ENCODE data around the gene CNTN4.

The CNTN4 gene

DNA sequence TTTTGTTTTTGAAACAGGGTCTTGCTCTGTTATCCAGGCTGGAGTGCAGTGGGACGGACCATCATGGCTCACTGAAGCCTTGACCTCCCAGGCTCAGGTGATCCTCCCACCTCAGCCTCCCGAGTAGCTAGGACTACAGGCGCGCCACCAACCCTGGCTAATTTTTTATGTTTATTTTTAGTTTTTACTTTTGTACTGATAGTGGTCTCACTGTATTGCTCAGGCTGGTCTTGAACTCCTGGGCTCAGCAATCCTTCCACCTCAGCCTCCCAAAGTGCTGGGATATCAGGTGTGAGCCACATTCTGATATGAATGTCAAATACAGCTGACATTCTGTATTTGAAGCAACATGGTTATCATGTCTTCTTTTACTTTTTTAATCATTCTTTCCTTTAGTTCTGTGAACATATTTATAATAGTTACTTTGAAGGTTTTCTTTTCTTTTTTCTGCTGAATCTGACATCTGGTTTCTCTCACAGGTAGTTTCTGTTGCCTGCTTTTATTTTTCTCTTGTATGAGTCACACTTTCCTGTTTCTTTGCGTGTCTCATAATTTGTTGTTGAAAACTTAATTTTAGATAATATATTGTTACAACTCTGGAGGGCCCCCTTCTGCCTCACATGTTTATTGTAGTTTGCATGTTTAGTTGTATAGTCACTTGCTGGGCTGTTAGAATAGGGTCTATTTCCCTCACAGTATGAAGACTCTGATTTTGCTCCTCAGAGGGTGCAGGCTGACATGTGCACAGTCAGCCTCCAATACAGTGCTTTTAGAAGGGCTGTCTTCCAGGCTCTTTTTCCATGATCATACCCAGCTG lies 8.4 kb upstream of the CNTN4 start:
- no peak for DNase-seq (ENCODE audit: extremely low spot score)
- no peak for TF ChIP-seq ARNT (IDR thresholded peaks at IDR 0.05)
- TF ChIP-seq LEF1 (IDR thresholded peaks at IDR 0.05; ENCODE audit: borderline replicate concordance), result no peak
- no peak for TF ChIP-seq ZNF384 (IDR thresholded peaks at IDR 0.05)
- no peak for TF ChIP-seq TARDBP (IDR thresholded peaks at IDR 0.05)
- no peak for TF ChIP-seq ELF4 (IDR thresholded peaks at IDR 0.05)
- no peak for TF ChIP-seq L3MBTL2 (conservative IDR thresholded peaks at IDR 0.05)
- TF ChIP-seq HDGF (IDR thresholded peaks at IDR 0.05; ENCODE audit: borderline replicate concordance), result no peak
- no peak for TF ChIP-seq FOXA1 (IDR thresholded peaks at IDR 0.05)
- no peak for TF ChIP-seq NFRKB (IDR thresholded peaks at IDR 0.05)
- ChIA-PET POLR2A (no interaction called here), CTCF (no interaction called here)

DNA sequence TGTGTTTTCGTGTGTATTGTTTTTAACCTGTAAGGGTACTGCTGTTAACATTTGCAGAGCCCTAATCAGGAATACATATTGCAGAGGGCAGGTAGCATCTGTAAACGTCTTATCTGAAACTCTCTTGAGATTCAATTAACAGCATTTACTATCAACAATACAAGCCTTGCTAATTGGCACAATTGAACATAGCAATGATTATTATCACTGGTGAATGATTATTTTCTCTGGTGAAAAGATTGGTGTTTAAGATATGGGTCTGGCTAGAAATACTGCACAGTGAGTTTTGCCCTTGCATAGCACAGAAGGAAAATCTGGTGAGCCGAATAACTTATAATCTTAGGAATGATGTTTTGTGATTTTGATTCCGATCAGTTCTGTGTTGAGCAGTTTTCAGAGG lies 5.9 kb upstream of the CNTN4 start:
- no peak for DNase-seq (ENCODE audit: extremely low spot score)
- ChIA-PET CTCF (no interaction called here), POLR2A (no interaction called here)
- TF ChIP-seq LEF1 (IDR thresholded peaks at IDR 0.05; ENCODE audit: borderline replicate concordance) (no peak), L3MBTL2 (conservative IDR thresholded peaks at IDR 0.05) (no peak), CTBP1 (IDR thresholded peaks at IDR 0.05; ENCODE audit: borderline replicate concordance) (no peak), ARNT (IDR thresholded peaks at IDR 0.05) (no peak), FOXM1 (IDR thresholded peaks at IDR 0.05; ENCODE audit: borderline replicate concordance) (no peak), HDGF (IDR thresholded peaks at IDR 0.05; ENCODE audit: borderline replicate concordance) (no peak), NFRKB (IDR thresholded peaks at IDR 0.05) (no peak), BHLHE40 (IDR thresholded peaks at IDR 0.05; ENCODE audit: borderline replicate concordance) (no peak), FOXA1 (IDR thresholded peaks at IDR 0.05) (no peak), ZNF384 (IDR thresholded peaks at IDR 0.05) (no peak), FOXK2 (IDR thresholded peaks at IDR 0.05) (no peak), SUZ12 (IDR thresholded peaks at IDR 0.05) (no peak), SP1 (IDR thresholded peaks at IDR 0.05) (no peak), ELF4 (IDR thresholded peaks at IDR 0.05) (no peak), TARDBP (IDR thresholded peaks at IDR 0.05) (no peak)
- TF ChIP-seq, protein P1, sequence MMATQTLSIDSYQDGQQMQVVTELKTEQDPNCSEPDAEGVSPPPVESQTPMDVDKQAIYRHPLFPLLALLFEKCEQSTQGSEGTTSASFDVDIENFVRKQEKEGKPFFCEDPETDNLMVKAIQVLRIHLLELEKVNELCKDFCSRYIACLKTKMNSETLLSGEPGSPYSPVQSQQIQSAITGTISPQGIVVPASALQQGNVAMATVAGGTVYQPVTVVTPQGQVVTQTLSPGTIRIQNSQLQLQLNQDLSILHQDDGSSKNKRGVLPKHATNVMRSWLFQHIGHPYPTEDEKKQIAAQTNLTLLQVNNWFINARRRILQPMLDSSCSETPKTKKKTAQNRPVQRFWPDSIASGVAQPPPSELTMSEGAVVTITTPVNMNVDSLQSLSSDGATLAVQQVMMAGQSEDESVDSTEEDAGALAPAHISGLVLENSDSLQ (IDR thresholded peaks at IDR 0.05), result no peak

DNA sequence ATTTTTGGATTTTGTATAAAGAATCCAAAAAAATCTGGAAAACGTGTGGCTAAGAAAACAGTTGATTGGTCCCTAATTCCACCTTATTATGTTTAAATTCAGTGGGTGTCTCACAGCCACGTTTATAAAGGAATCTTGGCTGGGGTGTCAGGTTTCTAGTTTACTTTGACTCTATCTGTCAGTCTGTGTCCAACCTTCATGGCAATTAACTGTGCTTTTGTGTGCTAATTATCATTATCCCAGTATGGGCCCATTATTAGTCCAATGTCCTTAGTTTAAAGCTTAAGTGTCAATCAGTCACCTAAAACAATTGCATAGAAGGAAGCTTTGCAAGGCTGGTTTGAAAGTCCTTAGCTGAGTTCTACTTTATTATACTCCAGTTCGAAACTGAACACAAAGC lies 3.7 kb upstream of the CNTN4 start:
- ChIA-PET POLR2A (no interaction called here), CTCF (no interaction called here)
- TF ChIP-seq FOXM1 (IDR thresholded peaks at IDR 0.05; ENCODE audit: borderline replicate concordance), result no peak
- TF ChIP-seq, protein P1 (IDR thresholded peaks at IDR 0.05), result no peak
- TF ChIP-seq SP1 (IDR thresholded peaks at IDR 0.05), result no peak
- TF ChIP-seq ZNF384 (IDR thresholded peaks at IDR 0.05), result no peak
- no peak for TF ChIP-seq ELF4 (IDR thresholded peaks at IDR 0.05)
- TF ChIP-seq TARDBP (IDR thresholded peaks at IDR 0.05), result no peak
- TF ChIP-seq FOXK2 (IDR thresholded peaks at IDR 0.05), result no peak
- no peak for TF ChIP-seq CTBP1 (IDR thresholded peaks at IDR 0.05; ENCODE audit: borderline replicate concordance)
- DNase-seq (ENCODE audit: extremely low spot score), result no peak

DNA sequence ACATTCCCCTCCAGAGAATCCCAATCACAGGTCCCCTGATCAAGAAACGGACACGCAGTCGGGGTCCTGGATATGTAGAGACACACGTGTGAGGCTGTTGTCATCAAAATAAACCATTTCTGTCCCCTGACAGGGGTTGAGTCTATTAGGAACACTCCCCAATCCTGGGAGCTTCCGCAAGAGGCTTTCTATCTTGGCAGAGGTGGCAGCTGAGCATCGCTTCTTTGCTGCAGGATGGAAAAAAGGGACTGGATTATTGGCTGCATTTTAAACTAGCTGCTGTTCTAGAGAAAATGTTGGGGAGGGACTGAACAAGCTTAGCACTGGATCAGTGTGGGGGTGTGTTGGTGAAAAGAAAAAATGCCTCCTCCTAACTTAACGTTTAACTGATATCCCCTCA lies 2.5 kb upstream of the CNTN4 start:
- no peak for DNase-seq (ENCODE audit: extremely low spot score)
- CTCF ChIA-PET, result no interaction called here
- POLR2A ChIA-PET, result no interaction called here
- TF ChIP-seq CTBP1 (IDR thresholded peaks at IDR 0.05; ENCODE audit: borderline replicate concordance) (no peak), FOXA1 (IDR thresholded peaks at IDR 0.05) (no peak), FOXK2 (IDR thresholded peaks at IDR 0.05) (no peak), ELF4 (IDR thresholded peaks at IDR 0.05) (no peak), HDGF (IDR thresholded peaks at IDR 0.05; ENCODE audit: borderline replicate concordance) (no peak), FOXM1 (IDR thresholded peaks at IDR 0.05; ENCODE audit: borderline replicate concordance) (no peak), TARDBP (IDR thresholded peaks at IDR 0.05) (no peak), ARNT (IDR thresholded peaks at IDR 0.05) (no peak), NFRKB (IDR thresholded peaks at IDR 0.05) (no peak), L3MBTL2 (conservative IDR thresholded peaks at IDR 0.05) (no peak), ZNF384 (IDR thresholded peaks at IDR 0.05) (no peak), LEF1 (IDR thresholded peaks at IDR 0.05; ENCODE audit: borderline replicate concordance) (no peak), SUZ12 (IDR thresholded peaks at IDR 0.05) (no peak), SP1 (IDR thresholded peaks at IDR 0.05) (no peak), BHLHE40 (IDR thresholded peaks at IDR 0.05; ENCODE audit: borderline replicate concordance) (no peak)
- TF ChIP-seq, protein P1 (IDR thresholded peaks at IDR 0.05), result no peak

DNA sequence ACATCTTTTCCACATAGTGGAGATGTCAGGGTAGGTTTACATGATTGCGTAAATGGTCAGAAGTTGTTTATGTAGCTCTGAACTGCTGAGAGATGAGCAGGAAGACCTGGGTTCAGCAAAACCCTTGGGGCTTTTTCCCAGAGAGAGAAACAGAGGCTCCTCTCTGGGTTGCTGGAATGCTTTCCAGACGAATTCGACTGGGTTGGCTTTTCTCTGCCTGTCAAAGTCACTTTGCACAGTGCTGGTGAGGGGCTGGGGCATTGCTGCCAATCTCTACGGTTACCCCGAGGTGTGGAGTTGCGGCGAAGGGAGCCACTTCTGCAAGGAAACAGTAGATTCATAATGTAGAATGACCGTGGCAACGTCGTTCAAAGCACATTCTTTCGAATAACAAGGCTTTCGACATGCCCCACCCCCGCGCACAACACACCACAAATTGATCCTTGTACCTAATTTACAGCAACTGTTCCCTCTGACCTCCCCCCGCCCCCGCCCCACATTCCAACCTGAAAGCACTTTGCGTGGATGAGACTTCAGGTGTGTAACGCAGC lies 950 bp upstream of the CNTN4 start:
- CTCF ChIA-PET, result no interaction called here
- no peak for DNase-seq (ENCODE audit: extremely low spot score)

More for the DNA sequence above, 950 bp upstream of the CNTN4 start:
- TF ChIP-seq ARNT (IDR thresholded peaks at IDR 0.05), result no peak
- no peak for TF ChIP-seq FOXM1 (IDR thresholded peaks at IDR 0.05; ENCODE audit: borderline replicate concordance)
- no peak for TF ChIP-seq FOXA1 (IDR thresholded peaks at IDR 0.05)
- no peak for TF ChIP-seq L3MBTL2 (conservative IDR thresholded peaks at IDR 0.05)
- no peak for TF ChIP-seq ZNF384 (IDR thresholded peaks at IDR 0.05)
- TF ChIP-seq HDGF (IDR thresholded peaks at IDR 0.05; ENCODE audit: borderline replicate concordance), result no peak
- TF ChIP-seq LEF1 (IDR thresholded peaks at IDR 0.05; ENCODE audit: borderline replicate concordance), result no peak
- no peak for TF ChIP-seq ELF4 (IDR thresholded peaks at IDR 0.05)
- TF ChIP-seq, protein P1 (IDR thresholded peaks at IDR 0.05), result no peak
- no peak for TF ChIP-seq CTBP1 (IDR thresholded peaks at IDR 0.05; ENCODE audit: borderline replicate concordance)
- no peak for TF ChIP-seq SUZ12 (IDR thresholded peaks at IDR 0.05)
- no peak for TF ChIP-seq SP1 (IDR thresholded peaks at IDR 0.05)
- TF ChIP-seq NFRKB (IDR thresholded peaks at IDR 0.05), result no peak
- TF ChIP-seq TARDBP (IDR thresholded peaks at IDR 0.05), result no peak
- no peak for TF ChIP-seq BHLHE40 (IDR thresholded peaks at IDR 0.05; ENCODE audit: borderline replicate concordance)
- no peak for TF ChIP-seq FOXK2 (IDR thresholded peaks at IDR 0.05)
- POLR2A ChIA-PET, result no interaction called here

All from HEK293T (cell line).